GM23248 (cell line): Measurements from ENCODE around the gene CCDC149.

Source experiments
- EZH2 ChIP-seq: fragments of 200-600 bp; sonication (generic); IDR thresholded peaks from 2 replicates; pipeline ENCODE4 v1.6.1; 2018; ENCODE audit warnings: antibody characterized with exemption, mild to moderate bottlenecking; ENCODE audit not compliant: insufficient read depth, poor library complexity, severe bottlenecking
- EZH2phosphoT487 ChIP-seq: fragments of 200-600 bp; sonication (generic); IDR thresholded peaks from 2 replicates; pipeline ENCODE4 v1.6.1; 2018; ENCODE audit warnings: antibody characterized with exemption, moderate library complexity, mild to moderate bottlenecking, low read depth; ENCODE audit not compliant: insufficient read depth

DNA sequence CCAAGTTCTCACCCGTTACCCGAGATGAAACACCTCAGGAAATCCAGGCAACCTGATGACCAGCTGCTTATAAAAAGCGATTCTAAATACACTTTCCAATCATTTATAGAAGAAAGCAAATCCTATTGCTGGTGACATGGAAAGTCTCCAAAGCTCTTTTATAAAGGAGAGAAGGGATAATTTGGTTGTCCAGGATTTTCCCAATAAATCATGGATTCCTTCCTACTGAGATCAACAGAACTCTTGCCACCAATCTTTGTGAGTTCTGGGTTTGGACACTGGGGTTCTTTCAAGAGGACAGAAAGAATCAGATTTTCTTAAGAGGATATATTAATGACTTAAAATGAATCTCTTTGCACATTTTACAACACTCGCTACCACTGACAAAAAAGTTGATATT lies 142.2 kb downstream of the CCDC149 start:
- no peak for TF ChIP-seq EZH2
- TF ChIP-seq EZH2phosphoT487, result no peak
